Sigmoid colon (tissue), 4 donors: ENCODE results near the gene CBX6.

Experiments used
- CTCF ChIP-seq, 4 experiments: fragments of 450-650 bp in 3 of 4; fragments of 200-600 bp in 1 of 4; IDR thresholded peaks; one replicate each; pipeline ENCODE4 v1.5.1; 2016 to 2019; ENCODE audit warnings: antibody characterized with exemption in 4 of 4, mild to moderate bottlenecking in 3 of 4, moderate library complexity in 2 of 4
- EP300 ChIP-seq, 4 donors: sonication (generic); formaldehyde crosslinking; IDR thresholded peaks; one replicate each; pipeline ENCODE4 v1.6.1; 2017; ENCODE audit warnings: antibody characterized with exemption in 4 of 4
- POLR2A ChIP-seq, 2 donors: fragments of 450-650 bp; IDR thresholded peaks; one replicate each; pipeline ENCODE4 v1.6.1; 2016; ENCODE audit warnings: antibody characterized with exemption in 2 of 2, mild to moderate bottlenecking in 2 of 2, moderate library complexity in 2 of 2

- TF ChIP-seq CTCF (IDR thresholded peaks at IDR 0.05) (no peak), EP300 (IDR thresholded peaks at IDR 0.05) (no peak), POLR2A (IDR thresholded peaks at IDR 0.05) (no peak)
Measured at GRCh38 chr22:38921120-38921519, 49.1 kb upstream of the CBX6 start.
